Measurements from ENCODE around the gene CHD5. TPM values are rescaled to one million over a fixed set of nuclear protein-coding genes. Genes with fewer than 3 reads are reported as not detected.

The CHD5 gene
- total RNA-seq, 1 experiment from 2014 or later = 2.4 TPM

DNA sequence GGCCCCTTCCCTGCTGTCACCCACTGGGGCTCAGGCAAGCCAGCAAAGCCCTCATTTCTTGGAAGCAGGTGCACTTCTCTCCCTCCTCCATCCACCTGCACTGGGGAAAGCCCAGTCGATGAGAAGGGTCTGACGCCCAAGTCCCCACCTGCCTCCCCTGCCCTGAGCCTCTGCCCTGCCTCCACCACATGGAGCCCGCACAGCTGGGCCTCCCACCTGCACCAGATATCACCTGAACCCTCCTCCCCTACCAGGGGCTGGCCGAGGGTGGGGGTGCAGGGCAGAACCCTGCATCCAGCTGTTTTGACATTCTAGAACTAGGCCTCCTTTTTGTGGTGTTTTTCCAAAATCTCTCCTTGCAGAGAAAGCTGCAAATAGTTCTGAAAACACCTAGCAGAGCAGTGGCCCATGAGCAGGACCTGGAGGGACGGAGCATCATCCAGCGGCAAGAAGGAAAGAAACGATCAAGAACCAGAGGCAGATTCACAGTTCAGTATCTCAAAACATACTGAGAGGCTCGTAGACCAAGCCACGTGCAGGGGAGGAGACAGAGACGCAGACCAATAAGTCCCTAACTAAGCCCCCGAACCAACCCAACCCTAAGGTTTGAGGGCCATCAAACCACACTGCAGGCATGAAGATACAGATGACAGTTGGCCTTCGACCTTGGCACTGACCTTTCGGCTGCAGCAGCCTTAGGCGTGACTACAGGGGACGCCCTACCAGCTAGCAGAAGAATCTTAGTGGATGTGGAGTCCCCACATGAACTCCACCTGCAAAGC, 16.7 kb downstream of the CHD5 start (continued):
- TF ChIP-seq, protein P1, sequence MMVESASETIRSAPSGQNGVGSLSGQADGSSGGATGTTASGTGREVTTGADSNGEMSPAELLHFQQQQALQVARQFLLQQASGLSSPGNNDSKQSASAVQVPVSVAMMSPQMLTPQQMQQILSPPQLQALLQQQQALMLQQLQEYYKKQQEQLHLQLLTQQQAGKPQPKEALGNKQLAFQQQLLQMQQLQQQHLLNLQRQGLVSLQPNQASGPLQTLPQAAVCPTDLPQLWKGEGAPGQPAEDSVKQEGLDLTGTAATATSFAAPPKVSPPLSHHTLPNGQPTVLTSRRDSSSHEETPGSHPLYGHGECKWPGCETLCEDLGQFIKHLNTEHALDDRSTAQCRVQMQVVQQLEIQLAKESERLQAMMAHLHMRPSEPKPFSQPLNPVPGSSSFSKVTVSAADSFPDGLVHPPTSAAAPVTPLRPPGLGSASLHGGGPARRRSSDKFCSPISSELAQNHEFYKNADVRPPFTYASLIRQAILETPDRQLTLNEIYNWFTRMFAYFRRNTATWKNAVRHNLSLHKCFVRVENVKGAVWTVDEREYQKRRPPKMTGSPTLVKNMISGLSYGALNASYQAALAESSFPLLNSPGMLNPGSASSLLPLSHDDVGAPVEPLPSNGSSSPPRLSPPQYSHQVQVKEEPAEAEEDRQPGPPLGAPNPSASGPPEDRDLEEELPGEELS (CRISPR knock-in tag; IDR thresholded peaks at IDR 0.05) = no peak
- TF ChIP-seq ETV6 (CRISPR knock-in tag; IDR thresholded peaks at IDR 0.05) (no peak), ZNF671 (CRISPR knock-in tag; IDR thresholded peaks at IDR 0.05) (no peak)
- TF ChIP-seq, protein P2, sequence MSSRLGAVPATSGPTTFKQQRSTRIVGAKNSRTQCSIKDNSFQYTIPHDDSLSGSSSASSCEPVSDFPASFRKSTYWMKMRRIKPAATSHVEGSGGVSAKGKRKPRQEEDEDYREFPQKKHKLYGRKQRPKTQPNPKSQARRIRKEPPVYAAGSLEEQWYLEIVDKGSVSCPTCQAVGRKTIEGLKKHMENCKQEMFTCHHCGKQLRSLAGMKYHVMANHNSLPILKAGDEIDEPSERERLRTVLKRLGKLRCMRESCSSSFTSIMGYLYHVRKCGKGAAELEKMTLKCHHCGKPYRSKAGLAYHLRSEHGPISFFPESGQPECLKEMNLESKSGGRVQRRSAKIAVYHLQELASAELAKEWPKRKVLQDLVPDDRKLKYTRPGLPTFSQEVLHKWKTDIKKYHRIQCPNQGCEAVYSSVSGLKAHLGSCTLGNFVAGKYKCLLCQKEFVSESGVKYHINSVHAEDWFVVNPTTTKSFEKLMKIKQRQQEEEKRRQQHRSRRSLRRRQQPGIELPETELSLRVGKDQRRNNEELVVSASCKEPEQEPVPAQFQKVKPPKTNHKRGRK (CRISPR knock-in tag; IDR thresholded peaks at IDR 0.05; ENCODE audit: borderline replicate concordance) = no peak

DNA sequence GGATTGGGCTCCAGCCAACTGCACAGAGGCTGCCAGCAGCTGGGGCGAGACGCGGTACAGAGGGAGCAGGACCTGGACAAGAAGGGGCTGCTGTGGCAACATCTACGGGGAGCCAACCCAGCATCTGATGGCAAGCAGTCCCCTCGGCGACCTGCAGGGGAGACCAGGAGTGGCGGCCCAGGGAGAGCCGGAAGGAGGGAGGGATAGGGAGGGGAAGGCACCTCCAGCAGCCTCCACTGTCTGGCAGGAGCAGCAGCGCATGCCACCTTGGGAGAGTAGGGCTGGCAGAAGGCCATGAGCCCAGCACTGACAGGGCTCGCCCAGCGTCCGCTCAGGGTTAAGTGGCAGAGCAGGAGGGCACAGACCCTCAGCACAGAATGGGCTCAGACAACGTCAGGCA, 17.3 kb downstream of the CHD5 start:
- Mint-ChIP-seq H3K36me3 (no peaks in the 10 kb centered on the region), H3K27ac (no peak overlapping the region), H3K9me3 (no peaks in the 10 kb centered on the region), H3K4me3 (no peak overlapping the region), H3K4me1 (peaks cover 6% of the 10 kb centered on the region), H3K27me3 (ENCODE audit: low read depth) (no peaks in the 10 kb centered on the region)
- ChIA-PET POLR2A (no interaction called here), CTCF (interaction anchor here (1.0 to 3.1 kb wide), 5 partner anchors 10 to 110 kb away, joined by 3 to 14 read pairs (median 3); no protein-coding TSS in a partner anchor)
- ATAC-seq = peak; percentile 76
- TF ChIP-seq FOXK1 (CRISPR knock-in tag; IDR thresholded peaks at IDR 0.05) = no peak
- no peak for TF ChIP-seq NR2C2 (CRISPR knock-in tag; IDR thresholded peaks at IDR 0.05)
- no peak for TF ChIP-seq TP53 (CRISPR knock-in tag; IDR thresholded peaks at IDR 0.05)
- TF ChIP-seq, protein P3, sequence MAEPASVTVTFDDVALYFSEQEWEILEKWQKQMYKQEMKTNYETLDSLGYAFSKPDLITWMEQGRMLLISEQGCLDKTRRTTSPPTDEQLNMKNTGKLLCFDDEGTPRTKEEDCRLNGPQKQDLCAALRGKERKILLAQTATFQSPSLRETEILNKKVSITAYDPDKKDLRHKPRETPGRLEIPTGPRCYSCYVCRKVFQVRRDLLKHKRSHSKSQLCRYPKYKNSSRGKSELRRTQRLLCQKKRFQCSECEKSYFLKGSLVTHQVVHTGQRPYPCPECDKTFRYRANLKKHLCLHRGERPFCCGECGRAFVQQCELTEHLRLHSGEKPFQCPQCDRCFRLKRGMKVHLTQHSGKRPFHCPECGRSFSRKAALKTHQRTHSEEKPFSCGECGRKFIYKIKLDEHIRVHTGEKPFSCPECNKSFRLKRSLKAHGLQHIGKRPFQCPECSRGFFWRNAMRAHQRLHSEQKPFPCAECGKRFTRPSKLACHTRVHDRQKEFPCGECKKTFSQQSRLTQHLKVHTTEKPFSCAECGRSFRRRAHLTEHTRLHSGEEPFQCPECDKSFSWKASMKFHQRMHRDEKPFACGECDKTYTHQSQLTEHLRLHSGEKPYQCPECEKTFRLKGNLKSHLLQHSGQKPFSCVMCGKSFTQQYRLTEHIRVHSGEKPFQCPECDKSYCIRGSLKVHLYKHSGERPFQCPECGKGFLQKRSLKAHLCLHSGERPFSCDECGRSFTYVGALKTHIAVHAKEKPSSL (CRISPR knock-in tag; conservative IDR thresholded peaks at IDR 0.05) = no peak
- TF ChIP-seq ZNF138 (CRISPR knock-in tag; conservative IDR thresholded peaks at IDR 0.05) = no peak
- TF ChIP-seq GTF2I (CRISPR knock-in tag; conservative IDR thresholded peaks at IDR 0.05) = no peak
- no peak for TF ChIP-seq CBFB (CRISPR knock-in tag; IDR thresholded peaks at IDR 0.05; ENCODE audit: low read depth)
- peak; percentile 67 for DNase-seq (ENCODE audit: low spot score)

DNA sequence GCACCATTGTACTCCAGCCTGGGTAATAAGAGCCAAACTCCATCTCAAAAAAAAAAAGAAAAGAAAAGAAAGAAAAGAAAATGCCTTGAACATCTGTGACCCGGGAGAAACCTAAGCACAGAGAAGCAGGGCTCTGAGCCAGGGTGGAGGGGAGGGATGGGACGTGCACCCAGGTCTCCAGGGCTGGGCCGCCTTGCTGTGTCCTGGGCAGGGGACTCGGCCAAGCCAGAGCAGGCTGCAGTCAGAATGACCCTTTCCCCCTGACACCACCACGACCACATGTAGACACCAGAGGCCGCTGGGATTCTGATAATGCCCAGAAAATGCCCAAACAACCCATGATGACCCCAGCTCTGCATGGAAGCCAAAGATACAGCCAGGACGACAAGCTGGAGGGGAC, 17.8 kb downstream of the CHD5 start:
- Mint-ChIP-seq H3K27ac (no peak overlapping the region), H3K27me3 (ENCODE audit: low read depth) (no peaks in the 10 kb centered on the region), H3K9me3 (no peaks in the 10 kb centered on the region), H3K4me1 (peaks cover 6% of the 10 kb centered on the region), H3K4me3 (no peak overlapping the region), H3K36me3 (no peaks in the 10 kb centered on the region)
- ChIA-PET POLR2A (no interaction called here), CTCF (interaction anchor here (0.8 to 3.1 kb wide), 14 partner anchors 9 to 120 kb away, joined by 3 to 15 read pairs (median 4); no protein-coding TSS in a partner anchor)
- no peak for ATAC-seq
- DNase-seq (ENCODE audit: low spot score) = no peak
- no peak for TF ChIP-seq PRRX2 (CRISPR knock-in tag; IDR thresholded peaks at IDR 0.05)
- no peak for TF ChIP-seq ZNF138 (CRISPR knock-in tag; conservative IDR thresholded peaks at IDR 0.05)
- TF ChIP-seq, protein P2 (CRISPR knock-in tag; IDR thresholded peaks at IDR 0.05; ENCODE audit: borderline replicate concordance) = no peak
- TF ChIP-seq, protein P4, sequence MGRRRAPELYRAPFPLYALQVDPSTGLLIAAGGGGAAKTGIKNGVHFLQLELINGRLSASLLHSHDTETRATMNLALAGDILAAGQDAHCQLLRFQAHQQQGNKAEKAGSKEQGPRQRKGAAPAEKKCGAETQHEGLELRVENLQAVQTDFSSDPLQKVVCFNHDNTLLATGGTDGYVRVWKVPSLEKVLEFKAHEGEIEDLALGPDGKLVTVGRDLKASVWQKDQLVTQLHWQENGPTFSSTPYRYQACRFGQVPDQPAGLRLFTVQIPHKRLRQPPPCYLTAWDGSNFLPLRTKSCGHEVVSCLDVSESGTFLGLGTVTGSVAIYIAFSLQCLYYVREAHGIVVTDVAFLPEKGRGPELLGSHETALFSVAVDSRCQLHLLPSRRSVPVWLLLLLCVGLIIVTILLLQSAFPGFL (CRISPR knock-in tag; IDR thresholded peaks at IDR 0.05; ENCODE audit: borderline replicate concordance) = no peak
- no peak for TF ChIP-seq SOX15 (CRISPR knock-in tag; IDR thresholded peaks at IDR 0.05)
- TF ChIP-seq ZNF121 (CRISPR knock-in tag; IDR thresholded peaks at IDR 0.05) = no peak
- TF ChIP-seq, protein P5, sequence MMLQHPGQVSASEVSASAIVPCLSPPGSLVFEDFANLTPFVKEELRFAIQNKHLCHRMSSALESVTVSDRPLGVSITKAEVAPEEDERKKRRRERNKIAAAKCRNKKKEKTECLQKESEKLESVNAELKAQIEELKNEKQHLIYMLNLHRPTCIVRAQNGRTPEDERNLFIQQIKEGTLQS (CRISPR knock-in tag; conservative IDR thresholded peaks at IDR 0.05) = no peak
- no peak for TF ChIP-seq SP1 (CRISPR knock-in tag; conservative IDR thresholded peaks at IDR 0.05)
- TF ChIP-seq, protein P6, sequence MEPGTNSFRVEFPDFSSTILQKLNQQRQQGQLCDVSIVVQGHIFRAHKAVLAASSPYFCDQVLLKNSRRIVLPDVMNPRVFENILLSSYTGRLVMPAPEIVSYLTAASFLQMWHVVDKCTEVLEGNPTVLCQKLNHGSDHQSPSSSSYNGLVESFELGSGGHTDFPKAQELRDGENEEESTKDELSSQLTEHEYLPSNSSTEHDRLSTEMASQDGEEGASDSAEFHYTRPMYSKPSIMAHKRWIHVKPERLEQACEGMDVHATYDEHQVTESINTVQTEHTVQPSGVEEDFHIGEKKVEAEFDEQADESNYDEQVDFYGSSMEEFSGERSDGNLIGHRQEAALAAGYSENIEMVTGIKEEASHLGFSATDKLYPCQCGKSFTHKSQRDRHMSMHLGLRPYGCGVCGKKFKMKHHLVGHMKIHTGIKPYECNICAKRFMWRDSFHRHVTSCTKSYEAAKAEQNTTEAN (CRISPR knock-in tag; IDR thresholded peaks at IDR 0.05) = no peak
- TF ChIP-seq, protein P3 (CRISPR knock-in tag; conservative IDR thresholded peaks at IDR 0.05) = no peak
